Neural progenitor cell (in vitro differentiated cells): ENCODE data around the gene ACTR1A.

ENCODE experiments used
- CTCF ChIP-seq: fragments of 200-600 bp; sonication (generic); IDR thresholded peaks from 2 replicates; pipeline ENCODE4 v1.5.1; 2017; ENCODE audit warnings: antibody characterized with exemption, mild to moderate bottlenecking
- EZH2 ChIP-seq: fragments of 200-600 bp; sonication (generic); IDR thresholded peaks from 2 replicates; pipeline ENCODE4 v1.6.1; 2017; ENCODE audit warnings: antibody characterized with exemption, mild to moderate bottlenecking, moderate library complexity

DNA sequence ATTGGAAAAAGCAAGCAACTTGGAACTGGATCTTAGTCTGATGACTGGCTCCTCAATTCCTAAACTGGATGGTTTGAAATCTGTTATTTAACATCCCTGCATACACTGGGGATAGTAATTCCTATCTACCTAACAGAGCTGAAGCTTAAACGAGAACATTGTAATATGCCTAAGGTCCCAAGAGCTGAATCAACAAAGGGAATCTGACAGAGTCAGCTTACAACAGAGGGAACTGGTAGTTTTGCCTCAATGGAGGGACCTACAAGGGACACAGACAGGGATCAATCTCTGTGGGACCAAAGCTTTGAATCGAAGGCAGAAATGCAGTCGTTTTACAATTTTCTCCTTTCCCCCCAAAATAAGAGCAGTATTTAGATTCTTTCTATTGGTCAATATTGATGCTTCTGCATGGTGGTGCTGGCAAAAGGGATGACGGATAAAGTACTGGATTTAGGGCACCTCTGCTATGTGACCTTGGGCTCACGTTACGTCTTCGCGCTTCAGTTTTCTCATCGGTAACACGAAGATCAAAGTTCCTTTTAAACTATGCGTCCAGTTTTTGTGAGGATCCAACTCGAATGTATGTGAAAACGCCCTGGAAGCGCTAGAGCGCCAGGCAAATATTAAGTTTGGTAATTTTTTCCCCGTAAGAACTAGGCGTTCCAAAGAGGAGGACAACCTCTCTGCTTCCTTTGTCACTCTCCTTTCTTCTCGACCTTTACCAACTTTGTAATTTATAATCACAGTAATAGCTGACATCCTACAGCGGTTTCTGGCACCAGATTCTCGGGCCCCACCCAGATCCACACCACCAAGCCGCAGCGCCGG, 1.1 kb downstream of the ACTR1A start:
- no peak for TF ChIP-seq CTCF
- no peak for TF ChIP-seq EZH2
